Prostate gland (tissue), 2 donors: ENCODE results near the gene B4GALNT4.
"Not testable (repeated sequence)": the region's sequence is repeated elsewhere in the genome, so short reads cannot be mapped to it uniquely, and the experiment has no call there.

Experiments used
- CTCF ChIP-seq, 4 experiments: fragments of 200-600 bp in 2 of 4; fragments of 450-650 bp in 2 of 4; sonication (generic) in 2 of 4; IDR thresholded peaks; 1 replicate in 3 of 4; 2 replicates in 1 of 4; pipeline ENCODE4 v1.5.1; 2016 to 2019; ENCODE audit warnings: antibody characterized with exemption in 4 of 4, mild to moderate bottlenecking in 2 of 4, moderate library complexity in 2 of 4
- POLR2A ChIP-seq: fragments of 450-650 bp; IDR thresholded peaks from one replicate; pipeline ENCODE4 v1.6.1; 2016; ENCODE audit warnings: antibody characterized with exemption, mild to moderate bottlenecking
- POLR2AphosphoS5 ChIP-seq: sonication (generic); formaldehyde crosslinking; IDR thresholded peaks from one replicate; pipeline ENCODE4 v1.6.1; 2017; ENCODE audit warnings: antibody characterized with exemption

- not testable (repeated sequence) for TF ChIP-seq CTCF (IDR thresholded peaks at IDR 0.05); POLR2AphosphoS5; POLR2A
Measured at GRCh38 chr11:350033-350722, 19.1 kb upstream of the B4GALNT4 start.
